Measurements from ENCODE around the gene MT1H.
A peak's percentile ranks its signal among the peaks of the same experiment; 100 is the strongest.
"Not testable (repeated sequence)": the region's sequence is repeated elsewhere in the genome, so short reads cannot be mapped to it uniquely, and the experiment has no call there.

Gene MT1H

GRCh38 chr16:56665286-56666261 lies 4.0 kb upstream of the MT1H start:
- DNase-seq: not testable (repeated sequence)

DNA sequence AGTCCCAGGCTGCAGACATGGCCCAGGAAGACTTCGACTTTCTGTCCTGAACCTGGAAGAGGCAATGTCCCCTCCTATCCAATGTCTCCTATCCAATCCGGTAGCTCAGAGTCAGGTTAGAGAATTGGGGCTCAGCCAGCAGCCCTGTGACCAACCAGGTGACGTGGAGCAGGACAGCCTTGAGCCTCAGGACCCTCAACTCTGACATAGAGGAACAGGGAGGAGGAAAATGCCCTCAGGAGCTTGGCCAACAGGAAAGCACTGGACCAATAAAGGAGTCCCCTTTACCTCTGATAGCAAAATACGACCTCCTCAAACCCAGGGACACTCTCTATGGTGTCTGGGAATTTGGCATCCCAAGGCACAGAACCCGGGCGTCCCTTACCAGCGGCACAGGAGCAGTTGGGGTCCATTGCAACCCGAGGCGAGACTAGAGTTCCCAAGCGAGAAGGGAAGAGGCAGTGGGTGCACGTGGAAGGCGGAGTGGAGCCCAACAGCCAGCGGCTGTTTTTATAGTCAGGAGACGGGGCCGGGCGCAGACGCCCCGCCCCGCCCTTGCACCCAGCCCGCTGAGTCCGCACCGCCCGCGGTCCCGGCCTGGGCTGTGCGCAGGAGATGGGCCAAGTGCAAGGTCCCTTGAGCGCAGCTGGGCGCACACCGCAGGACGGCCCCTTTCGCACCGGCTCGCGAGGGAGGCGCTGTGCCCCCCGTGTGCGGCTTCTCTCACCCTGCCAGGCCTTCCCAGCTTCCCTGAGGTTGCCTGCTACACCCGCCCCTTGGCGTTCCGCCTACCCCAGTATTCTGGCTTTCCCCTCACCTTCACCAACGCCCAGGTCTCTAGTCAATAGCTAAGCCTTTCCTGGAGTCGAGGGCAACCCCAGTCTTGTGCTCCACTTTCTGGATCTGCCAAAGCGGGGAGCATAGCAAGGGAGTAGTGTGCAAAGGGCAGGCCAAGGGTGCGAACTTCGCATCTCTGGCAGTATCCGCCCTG lies 1.7 kb upstream of the MT1H start, which contains the start of gene MT1G:
Gene MT1G, minus strand, starts transcription at position 485 of the 991 bp plus-strand sequence. Its CDS starts 72 bp downstream, at position 413.
- DNase-seq: peak; percentile 49

GRCh38 chr16:56669840-56670619 lies 416 bp downstream of the MT1H start:
- no peak for DNase-seq

GRCh38 chr16:56670620-56670934 lies 963 bp downstream of the MT1H start:
- no peak for DNase-seq

DNA sequence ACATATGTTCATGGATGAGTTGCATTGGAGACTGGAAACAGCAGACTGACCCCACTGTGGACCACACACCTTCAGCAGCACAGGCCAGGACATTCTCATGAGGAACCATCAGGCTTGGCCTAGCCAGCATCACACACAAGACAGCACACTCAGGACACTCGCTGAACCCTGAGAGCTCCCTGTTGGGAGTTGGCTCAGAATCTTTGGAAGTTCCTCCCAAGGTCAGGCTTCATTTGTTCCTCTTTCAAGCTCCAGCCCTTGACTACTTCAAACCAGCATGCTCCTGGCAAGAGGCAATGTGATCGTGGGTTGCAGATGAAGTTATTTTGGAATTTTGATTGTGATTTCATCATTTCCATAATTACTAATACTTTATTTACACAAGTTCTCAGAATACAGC lies 2.1 kb downstream of the MT1H start:
- not testable (repeated sequence) for DNase-seq

DNA sequence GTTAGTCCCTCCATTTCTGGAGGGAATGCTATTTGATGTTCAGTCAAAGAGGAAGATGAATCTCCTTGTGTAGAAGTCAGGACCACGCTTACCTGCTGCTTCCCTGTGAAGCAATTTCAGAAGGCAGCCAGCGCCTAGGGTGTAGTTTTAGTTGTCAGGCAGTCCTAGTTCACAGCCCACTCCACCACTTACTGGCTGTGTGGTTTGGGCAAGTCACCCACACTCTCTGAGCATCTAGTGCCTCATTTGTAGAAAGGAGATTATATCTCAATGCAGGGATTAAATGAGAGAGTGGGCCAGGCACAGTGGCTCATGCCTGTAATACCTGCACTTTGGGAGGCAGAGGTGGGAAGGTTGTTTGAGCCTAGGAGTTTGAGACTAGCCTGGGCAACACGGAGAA lies 2.6 kb downstream of the MT1H start:
- not testable (repeated sequence) for DNase-seq

GRCh38 chr16:56672761-56673536 lies 3.3 kb downstream of the MT1H start:
- no peak for DNase-seq

DNA sequence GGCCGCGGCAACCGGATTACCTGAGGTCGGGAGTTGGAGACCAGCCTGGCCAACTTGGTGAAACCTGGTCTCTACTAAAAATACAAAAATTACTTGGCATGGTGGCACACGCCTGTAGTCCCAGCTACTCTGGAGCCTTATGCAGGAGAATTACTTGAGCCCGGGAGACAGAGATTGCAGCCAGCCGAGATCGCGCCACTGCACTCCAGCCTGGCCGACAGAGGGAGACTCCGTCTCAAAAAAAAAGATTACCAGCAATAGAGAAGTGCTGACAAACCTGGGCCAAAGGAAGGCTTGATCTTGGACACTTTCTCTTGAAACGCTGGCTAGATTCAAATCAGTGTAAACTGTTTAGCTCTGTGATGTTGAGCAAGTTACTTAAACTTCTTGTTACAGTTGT lies 4.3 kb downstream of the MT1H start:
- DNase-seq: peak; percentile 30

- not testable (repeated sequence) for DNase-seq
Observed at GRCh38 chr16:56674570-56674969, 5.0 kb downstream of the MT1H start.

GRCh38 chr16:56675685-56676210 lies 6.1 kb downstream of the MT1H start:
- DNase-seq: peak; percentile 20

- no peak for DNase-seq
Observed at GRCh38 chr16:56677474-56677873, 7.9 kb downstream of the MT1H start.

DNA sequence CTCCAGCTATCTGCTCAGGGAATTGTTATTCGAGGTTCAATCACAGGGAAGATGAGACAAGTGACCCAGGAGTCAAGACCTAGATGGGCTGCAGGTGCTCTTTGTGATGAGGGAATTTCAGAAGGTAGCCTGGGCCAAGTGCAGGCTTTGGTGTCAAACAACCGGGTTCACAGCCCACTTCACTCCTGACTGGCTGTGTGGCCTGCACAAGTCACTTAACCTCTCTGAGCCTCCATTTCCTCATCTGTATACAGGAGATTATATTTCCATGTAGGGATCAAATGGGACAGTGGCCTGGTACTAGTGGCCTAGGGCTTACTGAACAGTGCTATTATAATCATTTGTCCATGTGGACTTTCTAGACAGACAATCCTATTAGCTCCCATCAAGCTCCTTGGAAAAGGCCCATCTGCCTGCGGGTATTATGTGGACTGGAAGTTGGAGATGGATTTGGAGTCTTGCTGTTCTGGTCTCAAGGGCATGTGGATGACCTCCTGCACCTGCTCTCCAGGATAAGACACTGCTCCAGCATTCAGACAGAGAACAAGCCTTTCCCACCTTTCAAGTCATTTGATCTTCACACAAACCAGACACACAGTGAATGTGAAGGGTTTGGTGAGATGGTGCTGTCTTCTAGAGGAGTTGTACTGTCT lies 9.6 kb downstream of the MT1H start:
- DNase-seq: no peak

- DNase-seq: peak; percentile 38
Observed at GRCh38 chr16:56679818-56680217, 10.2 kb downstream of the MT1H start.

GRCh38 chr16:56681939-56682702 lies 12.5 kb downstream of the MT1H start, which contains the start of gene MT1X:
Gene MT1X, plus strand, starts transcription at chr16:56682470. Its CDS starts 71 bp downstream, at chr16:56682541.
- DNase-seq: peak; percentile 93

DNA sequence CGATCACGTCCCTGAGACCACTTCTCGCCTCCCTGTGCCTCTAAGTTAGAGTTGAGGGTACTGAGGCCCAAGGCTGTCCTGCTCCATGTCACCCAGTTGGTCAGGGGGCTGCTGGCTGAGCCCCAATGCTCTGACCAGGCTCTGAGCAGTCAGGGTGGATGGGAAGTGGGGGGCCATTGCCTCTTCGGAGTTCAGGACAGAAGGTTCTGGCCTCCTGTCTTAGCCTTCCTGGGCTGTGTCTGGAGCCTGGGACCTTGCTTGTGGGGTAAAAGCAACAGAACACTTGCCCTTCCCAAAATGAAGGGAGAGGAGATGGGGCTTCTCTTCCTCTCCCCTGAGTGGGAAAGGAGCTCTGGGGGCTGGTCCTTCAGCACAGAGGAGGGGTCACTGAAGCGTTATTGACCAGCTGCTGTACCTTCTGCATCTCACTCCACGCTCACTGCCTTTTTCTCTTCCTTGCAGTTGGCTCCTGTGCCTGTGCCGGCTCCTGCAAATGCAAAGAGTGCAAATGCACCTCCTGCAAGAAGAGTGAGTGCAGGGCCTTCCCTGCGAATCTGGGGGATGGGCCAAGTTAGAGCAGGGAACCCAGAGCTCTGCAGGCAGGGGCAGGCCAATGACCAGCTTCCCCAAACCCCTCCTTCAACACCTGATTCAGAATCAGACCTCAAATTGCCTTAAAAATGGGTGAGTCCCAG lies 13.2 kb downstream of the MT1H start:
- peak; percentile 14 for DNase-seq

DNA sequence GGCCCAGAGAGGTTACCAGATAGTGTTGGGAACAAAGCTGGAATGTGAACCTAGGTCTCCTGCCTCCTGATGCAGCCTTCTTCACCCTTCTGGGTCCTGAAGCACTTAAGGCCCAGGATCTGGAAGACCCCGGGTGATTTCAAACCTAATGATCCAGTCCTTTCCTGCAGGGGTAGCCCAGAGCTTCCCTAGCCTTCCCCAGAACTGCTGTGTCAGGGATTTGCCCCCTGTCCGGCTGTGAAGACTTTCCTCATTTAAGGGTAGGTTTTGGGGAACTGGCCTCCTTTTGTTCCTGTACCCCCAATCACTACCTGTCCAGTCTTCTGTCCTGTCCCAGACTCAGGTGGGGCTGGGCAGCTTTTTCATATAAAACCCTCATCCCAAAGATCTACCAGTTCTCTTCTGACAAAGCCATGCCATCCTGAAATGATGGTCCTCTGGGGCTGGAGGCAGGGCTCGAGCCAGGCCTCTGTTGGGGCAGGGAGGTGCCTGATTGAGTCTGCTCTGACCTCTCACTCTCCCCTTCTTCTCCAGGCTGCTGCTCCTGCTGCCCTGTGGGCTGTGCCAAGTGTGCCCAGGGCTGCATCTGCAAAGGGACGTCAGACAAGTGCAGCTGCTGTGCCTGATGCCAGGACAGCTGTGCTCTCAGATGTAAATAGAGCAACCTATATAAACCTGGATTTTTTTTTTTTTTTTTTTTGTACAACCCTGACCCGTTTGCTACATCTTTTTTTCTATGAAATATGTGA lies 14.0 kb downstream of the MT1H start:
- no peak for DNase-seq

DNA sequence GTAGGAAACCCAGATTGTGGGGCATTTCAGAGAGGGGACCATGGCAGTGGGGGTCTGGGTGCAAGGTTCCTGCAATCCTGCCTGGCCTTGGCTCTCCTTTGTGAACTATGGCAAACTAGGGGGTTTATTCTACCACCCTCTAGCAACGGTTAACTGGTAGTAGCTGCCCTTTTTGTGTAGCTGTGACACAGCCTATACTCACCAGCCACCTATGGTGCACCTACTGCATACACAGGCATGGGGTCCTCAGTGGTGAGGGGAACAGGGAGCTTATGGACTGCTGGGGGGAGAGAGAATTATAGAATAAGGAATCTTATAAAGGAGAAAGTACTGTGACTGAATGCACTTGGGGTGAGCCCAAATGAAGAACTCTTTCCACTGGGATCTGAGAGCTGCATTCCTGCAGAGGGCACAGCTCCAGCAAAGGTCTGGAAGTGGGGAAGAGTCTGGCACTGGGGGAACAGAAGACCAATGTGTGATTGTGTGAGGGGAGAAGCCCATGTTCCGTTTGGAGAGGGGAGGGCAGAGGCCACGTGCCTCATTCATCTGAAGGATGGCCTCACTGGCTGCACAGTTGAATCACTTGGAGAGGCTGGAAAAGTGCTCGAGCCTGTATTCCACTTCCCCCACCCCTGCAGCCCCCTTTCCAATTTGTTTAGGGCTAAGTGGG lies 14.8 kb downstream of the MT1H start:
- DNase-seq: no peak

All from activated CD4-positive, alpha-beta T cell treated with anti-CD3 and anti-CD28 coated beads, Interleukin-2, Interleukin-6, amounts not matched to agents 100 ng/mL and 50 ng/mL, durations not matched to agents 16 hours and 8 hours (primary cell).